IMR-90 (cell line): ENCODE data around the gene PRKAG2.

Experiments used
- CTCF ChIP-seq: conservative IDR thresholded peaks from 2 replicates; pipeline ENCODE4 v1.5.1; 2012; ENCODE audit warnings: mild to moderate bottlenecking, low read depth, low read length, improper control_type of control experiment
- FOS ChIP-seq: fragments of 150-350 bp; IDR thresholded peaks from 2 replicates; pipeline ENCODE4 v1.6.1; 2016; ENCODE audit warnings: low read depth, low read length
- POLR2A ChIP-seq: IDR thresholded peaks from 2 replicates; pipeline ENCODE4 v1.6.1; 2012; ENCODE audit warnings: mild to moderate bottlenecking, low read depth, low read length
- USF2 ChIP-seq: fragments of 150-350 bp; IDR thresholded peaks from 2 replicates; pipeline ENCODE4 v1.6.1; 2017; ENCODE audit warnings: mild to moderate bottlenecking, antibody characterized with exemption, low read length, low read depth

GRCh38 chr7:151579644-151580043, 297.3 kb downstream of the PRKAG2 start:
- no peak for TF ChIP-seq USF2
- no peak for TF ChIP-seq POLR2A
- no peak for TF ChIP-seq FOS
- TF ChIP-seq CTCF, result no peak
